Ovary (tissue), 3 donors: ENCODE data around the gene SH3PXD2A.

ENCODE experiments used
- CTCF ChIP-seq, 3 donors: fragments of 450-650 bp in 2 of 3; fragments of 200-600 bp in 1 of 3; IDR thresholded peaks; one replicate each; pipeline versions ENCODE4 v1.5.1 to v1.8.0; 2016 to 2022; ENCODE audit warnings: antibody characterized with exemption in 3 of 3, mild to moderate bottlenecking in 1 of 3
- EP300 ChIP-seq: sonication (generic); formaldehyde crosslinking; IDR thresholded peaks from one replicate; pipeline ENCODE4 v1.6.1; 2017; ENCODE audit warnings: antibody characterized with exemption
- POLR2A ChIP-seq: fragments of 450-650 bp; IDR thresholded peaks from one replicate; pipeline ENCODE4 v1.6.1; 2017; ENCODE audit warnings: antibody characterized with exemption, mild to moderate bottlenecking, moderate library complexity
- donor health status: DM: no; HTN: no; CAD: no.

GRCh38 chr10:103568505-103568904 is 286.9 kb downstream of the SH3PXD2A start:
- TF ChIP-seq CTCF (IDR thresholded peaks at IDR 0.05) (no peak), POLR2A (no peak), EP300 (no peak)
